ENCODE data around the gene HMX2. TPM values are rescaled to one million over a fixed set of nuclear protein-coding genes. Genes with fewer than 3 reads are reported as not detected.

HMX2 gene
- total and polyA plus RNA-seq, 8 donors: 0.14 to 0.25 (median 0.17) TPM; not detected in 4

DNA sequence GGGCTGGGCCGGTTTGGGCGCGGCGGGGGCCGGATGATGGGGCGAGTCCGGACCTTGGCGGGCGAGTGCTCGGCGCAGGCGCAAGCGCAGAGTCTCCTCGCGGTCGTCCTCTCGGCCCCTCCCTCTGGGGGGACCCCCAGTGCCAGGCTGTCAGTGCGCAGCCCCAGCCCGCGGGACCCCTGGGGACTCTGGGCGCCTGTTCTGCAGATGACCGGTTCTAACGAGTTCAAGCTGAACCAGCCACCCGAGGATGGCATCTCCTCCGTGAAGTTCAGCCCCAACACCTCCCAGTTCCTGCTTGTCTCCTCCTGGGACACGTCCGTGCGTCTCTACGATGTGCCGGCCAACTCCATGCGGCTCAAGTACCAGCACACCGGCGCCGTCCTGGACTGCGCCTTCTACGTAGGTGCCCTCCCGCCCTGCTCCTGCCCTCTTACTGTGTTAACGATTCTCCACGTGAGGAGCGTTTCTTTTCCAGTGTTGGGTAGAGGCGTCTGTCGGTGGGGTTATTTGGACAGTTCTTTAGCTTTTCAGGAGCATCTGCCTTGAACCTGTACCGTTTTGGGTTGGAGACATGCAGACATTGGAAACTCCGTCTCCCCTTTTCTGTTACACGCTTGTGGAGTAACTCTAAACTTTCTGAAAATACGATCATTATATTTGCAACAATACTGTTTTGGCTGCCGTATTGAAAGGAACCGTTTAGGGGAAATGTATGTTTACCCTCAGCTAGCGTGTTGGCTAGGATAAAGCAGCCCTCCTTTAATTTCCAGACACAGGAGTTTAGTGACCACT lies 7.0 kb downstream of the HMX2 start:
- Histone ChIP-seq H3K27me3 (peaks cover 0 to 23% (median 9%) of the 10 kb centered on the region in 4 donors), H3K9me3 (no peaks in the 10 kb centered on the region), H3K4me1 (peaks cover 3 to 22% (median 9%) of the 10 kb centered on the region in 3 donors), H3K27ac (peak overlapping the region; percentile 54 to 82 (median 68)), H3K4me3 (peak overlapping the region; percentile 65 to 98 (median 88)), H3K36me3 (peaks cover 0 to 3% (median 0%) of the 10 kb centered on the region in 3 donors)
- intact Hi-C loops (cut with DNase I): no loop called here
- FAIRE-seq: no peak
- TF ChIP-seq CTCF (IDR thresholded peaks at IDR 0.05): no peak
- WGBS, 2 donors: 3% methylated on average over 42 to 49 of the region's 49 CpGs
- peak; percentile 31 to 68 (median 53) for ATAC-seq
- peak in 4 of 6 donors; percentile 46 to 80 (median 66) for DNase-seq

- FAIRE-seq (no peak), DNase-seq (no peak), ATAC-seq (no peak)
- Histone ChIP-seq H3K9me3 (no peaks in the 10 kb centered on the region), H3K27ac (no peak overlapping the region), H3K4me3 (no peak overlapping the region), H3K4me1 (peaks cover 3 to 11% (median 5%) of the 10 kb centered on the region in 3 donors), H3K27me3 (peaks cover 0 to 12% (median 5%) of the 10 kb centered on the region in 4 donors), H3K36me3 (peaks cover 0 to 3% (median 0%) of the 10 kb centered on the region in 3 donors)
- 86 to 87% methylated on average over 2 of the region's 2 CpGs for WGBS, 2 donors
- no peak for TF ChIP-seq CTCF (IDR thresholded peaks at IDR 0.05)
- intact Hi-C loops (cut with DNase I): no loop called here
These were observed 8.1 kb downstream of the HMX2 start for GRCh38 chr10:123156078-123156477.

- peaks cover 0 to under 1% (median 0%) of the 10 kb centered on the region in 4 donors for H3K27me3 ChIP-seq
- no peak for FAIRE-seq
- DNase-seq: no peak
- H3K36me3 ChIP-seq: peaks cover 0 to 6% (median 3%) of the 10 kb centered on the region in 3 donors
- no peaks in the 10 kb centered on the region for H3K9me3 ChIP-seq
- ATAC-seq: no peak
- WGBS, 2 donors: 71 to 77% methylated on average over 3 of the region's 3 CpGs
- intact Hi-C loops (cut with DNase I): no loop called here
- no peak overlapping the region for H3K27ac ChIP-seq
- H3K4me3 ChIP-seq: no peak overlapping the region
- H3K4me1 ChIP-seq: peaks cover 3 to 7% (median 4%) of the 10 kb centered on the region in 3 donors
- TF ChIP-seq CTCF (IDR thresholded peaks at IDR 0.05): no peak
These were observed 9.3 kb downstream of the HMX2 start for GRCh38 chr10:123157210-123157609.

- Histone ChIP-seq H3K9me3 (no peaks in the 10 kb centered on the region), H3K4me3 (no peak overlapping the region), H3K36me3 (peaks cover 0 to 21% (median 3%) of the 10 kb centered on the region in 3 donors), H3K4me1 (peaks cover 3 to 7% (median 4%) of the 10 kb centered on the region in 3 donors), H3K27me3 (no peaks in the 10 kb centered on the region), H3K27ac (no peak overlapping the region)
- DNase-seq (no peak), ATAC-seq (no peak), FAIRE-seq (no peak)
- intact Hi-C loops (cut with DNase I): no loop called here
- no peak for TF ChIP-seq CTCF (IDR thresholded peaks at IDR 0.05)
- 73 to 88% methylated on average over 1 of the region's 1 CpG for WGBS, 2 donors
These were observed 10.7 kb downstream of the HMX2 start for GRCh38 chr10:123158682-123159081.

Measured in pancreas (tissue), 10 donors.